ENCODE results near the gene TCEAL9. TPM values are rescaled to one million over a fixed set of nuclear protein-coding genes. Genes with fewer than 3 reads are reported as not detected.

The TCEAL9 gene
- total RNA-seq, 4 donors from 2014 or later = 24.3 to 37.7 (median 27.5) TPM

DNA sequence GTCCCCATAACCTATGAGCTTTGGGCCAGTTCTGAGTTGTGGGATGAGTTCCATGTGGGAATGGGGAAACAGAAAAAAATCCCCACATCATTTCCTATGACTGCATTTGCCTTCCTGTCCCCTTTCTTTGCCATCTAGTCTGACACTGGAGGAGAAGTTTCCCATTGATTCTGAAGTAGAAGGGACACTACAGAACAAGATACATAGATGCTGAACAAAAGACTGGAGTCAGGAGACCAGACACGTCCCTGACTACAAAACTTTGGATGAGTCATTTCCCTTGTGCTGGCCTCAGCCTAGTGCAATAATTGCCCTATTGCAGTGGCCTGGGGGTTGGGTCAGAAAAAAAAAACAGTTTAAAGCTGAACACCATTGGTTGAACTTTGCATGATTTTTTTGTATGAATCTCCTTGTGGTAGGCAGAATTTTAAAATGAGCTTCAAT lies 42.1 kb downstream of the TCEAL9 start:
- H3K4me3 ChIP-seq (ENCODE audit: low read depth, poor library complexity, severe bottlenecking) = no peak overlapping the region
- DNase-seq (ENCODE audit: low spot score in 2 of 2) = no peak
- TF ChIP-seq POLR2A (IDR thresholded peaks at IDR 0.05) = no peak
- TF ChIP-seq, protein P1, sequence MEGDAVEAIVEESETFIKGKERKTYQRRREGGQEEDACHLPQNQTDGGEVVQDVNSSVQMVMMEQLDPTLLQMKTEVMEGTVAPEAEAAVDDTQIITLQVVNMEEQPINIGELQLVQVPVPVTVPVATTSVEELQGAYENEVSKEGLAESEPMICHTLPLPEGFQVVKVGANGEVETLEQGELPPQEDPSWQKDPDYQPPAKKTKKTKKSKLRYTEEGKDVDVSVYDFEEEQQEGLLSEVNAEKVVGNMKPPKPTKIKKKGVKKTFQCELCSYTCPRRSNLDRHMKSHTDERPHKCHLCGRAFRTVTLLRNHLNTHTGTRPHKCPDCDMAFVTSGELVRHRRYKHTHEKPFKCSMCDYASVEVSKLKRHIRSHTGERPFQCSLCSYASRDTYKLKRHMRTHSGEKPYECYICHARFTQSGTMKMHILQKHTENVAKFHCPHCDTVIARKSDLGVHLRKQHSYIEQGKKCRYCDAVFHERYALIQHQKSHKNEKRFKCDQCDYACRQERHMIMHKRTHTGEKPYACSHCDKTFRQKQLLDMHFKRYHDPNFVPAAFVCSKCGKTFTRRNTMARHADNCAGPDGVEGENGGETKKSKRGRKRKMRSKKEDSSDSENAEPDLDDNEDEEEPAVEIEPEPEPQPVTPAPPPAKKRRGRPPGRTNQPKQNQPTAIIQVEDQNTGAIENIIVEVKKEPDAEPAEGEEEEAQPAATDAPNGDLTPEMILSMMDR (IDR thresholded peaks at IDR 0.05) = no peak
- 0 to 4% methylated on average over 1 of the region's 1 CpG for WGBS, 2 donors
- intact Hi-C loops (cut with DNase I; ENCODE audit: low total_unique reads) = no loop called here

DNA sequence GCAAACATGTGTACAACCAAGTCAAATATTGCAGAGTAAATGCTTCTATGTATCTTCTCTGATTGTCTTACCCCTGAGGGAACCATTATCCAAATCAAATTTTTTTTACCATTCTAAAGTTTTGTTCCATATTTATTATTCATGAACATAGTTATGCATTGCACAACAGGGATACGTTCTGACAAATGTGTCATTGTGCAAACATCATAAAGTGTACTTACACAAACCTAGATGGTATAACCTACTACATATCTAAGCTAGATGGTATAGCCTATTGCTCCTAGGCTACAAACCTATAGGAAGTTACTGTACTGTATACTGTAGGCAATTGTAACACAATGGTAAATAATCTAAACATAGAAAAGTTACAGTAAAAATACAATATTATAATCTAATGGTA lies 43.4 kb downstream of the TCEAL9 start:
- TF ChIP-seq, protein P1 (IDR thresholded peaks at IDR 0.05) = no peak
- TF ChIP-seq POLR2A (IDR thresholded peaks at IDR 0.05) = no peak
- intact Hi-C loops (cut with DNase I; ENCODE audit: low total_unique reads) = no loop called here
- WGBS, 2 donors = 32 to 38% methylated on average over 1 of the region's 1 CpG
- no peak for DNase-seq (ENCODE audit: low spot score in 2 of 2)
- H3K4me3 ChIP-seq (ENCODE audit: low read depth, poor library complexity, severe bottlenecking) = no peak overlapping the region

DNA sequence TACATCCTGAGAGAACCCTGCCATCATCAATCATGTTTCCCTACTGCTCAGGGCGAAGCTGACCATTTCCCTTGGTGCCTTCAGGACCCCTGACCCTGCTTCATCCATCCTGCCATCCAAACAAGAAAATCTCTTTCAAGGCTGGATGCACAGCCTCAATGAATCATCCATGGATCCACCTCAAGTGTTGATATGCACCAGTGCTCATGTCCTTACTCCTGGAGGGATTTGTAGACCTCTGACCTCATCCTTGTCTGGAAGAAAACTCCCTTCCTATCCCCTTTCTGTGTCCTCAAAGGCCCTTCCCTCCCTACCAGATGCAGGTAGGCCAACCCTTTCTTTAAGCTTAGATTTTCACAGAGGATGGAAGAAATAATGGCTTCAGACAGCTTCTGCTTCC lies 44.6 kb downstream of the TCEAL9 start:
- intact Hi-C loops (cut with DNase I; ENCODE audit: low total_unique reads) = no loop called here
- TF ChIP-seq, protein P1 (IDR thresholded peaks at IDR 0.05) = no peak
- no peak for TF ChIP-seq POLR2A (IDR thresholded peaks at IDR 0.05)
- no peak for DNase-seq (ENCODE audit: low spot score in 2 of 2)
- 46 to 75% methylated on average over 1 of the region's 1 CpG for WGBS, 2 donors
- H3K4me3 ChIP-seq (ENCODE audit: low read depth, poor library complexity, severe bottlenecking) = no peak overlapping the region

DNA sequence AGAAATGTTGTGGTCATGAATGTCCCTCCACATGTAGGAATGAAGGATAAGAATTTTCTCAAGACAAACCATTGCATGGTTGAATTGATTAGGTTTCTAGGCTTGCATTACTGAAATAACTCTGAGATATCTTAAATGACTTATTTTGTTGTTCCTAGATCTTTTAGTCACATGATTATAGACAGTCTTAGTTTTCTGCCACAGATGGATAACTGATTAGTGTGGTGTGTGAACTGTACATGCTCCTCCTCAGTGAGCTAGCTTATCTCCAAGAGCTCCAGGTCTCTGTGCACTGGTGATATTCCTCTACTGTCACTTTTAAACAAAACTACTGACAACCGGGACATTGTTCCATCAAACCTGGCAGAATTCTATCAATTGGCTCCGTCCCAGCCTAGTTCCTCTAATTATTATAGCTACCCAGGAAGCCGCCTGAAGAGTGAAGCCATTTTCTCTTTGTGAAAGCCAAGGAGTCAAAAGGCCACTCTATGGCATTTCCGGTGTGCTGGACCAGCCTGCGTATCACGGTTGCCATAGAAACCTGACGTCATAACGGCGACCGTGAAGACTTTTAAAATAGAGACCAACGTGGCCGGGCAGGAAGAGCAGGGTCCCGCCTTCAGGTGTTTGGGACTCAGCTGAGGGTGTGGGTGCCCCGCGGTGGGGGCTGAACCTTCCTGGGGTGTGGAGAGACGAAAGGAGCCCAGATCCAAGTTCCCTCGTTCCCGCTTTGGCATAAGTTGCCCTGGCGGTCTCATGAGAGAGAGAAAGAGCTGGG lies 48.1 kb downstream of the TCEAL9 start:
- intact Hi-C loops (cut with DNase I; ENCODE audit: low total_unique reads) = no loop called here
- TF ChIP-seq POLR2A (IDR thresholded peaks at IDR 0.05) = no peak
- 0 to 25% methylated on average over 19 of the region's 19 CpGs for WGBS, 2 donors
- peak in 1 of 2 donors; percentile 37 for DNase-seq (ENCODE audit: low spot score in 2 of 2)
- H3K4me3 ChIP-seq (ENCODE audit: low read depth, poor library complexity, severe bottlenecking) = no peak overlapping the region

DNA sequence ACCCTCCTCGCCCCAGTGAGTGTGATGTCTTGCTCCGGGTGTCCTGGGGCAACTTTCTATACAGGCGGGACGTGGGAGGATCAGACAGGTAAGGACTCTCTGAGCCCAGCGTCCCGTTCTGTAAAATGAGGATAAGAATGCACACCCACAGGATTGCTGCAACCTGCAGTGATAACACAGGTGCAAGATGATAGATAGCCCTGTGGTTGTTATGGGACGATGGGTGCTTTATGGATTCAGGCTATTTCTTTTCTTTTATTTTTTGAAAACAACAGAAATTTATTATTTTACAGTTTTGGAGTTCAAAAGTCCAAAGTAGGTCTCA lies 48.7 kb downstream of the TCEAL9 start:
- WGBS, 2 donors = 0 to 21% methylated on average over 5 to 7 of the region's 7 CpGs
- no peak for DNase-seq (ENCODE audit: low spot score in 2 of 2)
- intact Hi-C loops (cut with DNase I; ENCODE audit: low total_unique reads) = no loop called here
- TF ChIP-seq, protein P1 (IDR thresholded peaks at IDR 0.05) = no peak
- TF ChIP-seq POLR2A (IDR thresholded peaks at IDR 0.05) = no peak
- H3K4me3 ChIP-seq (ENCODE audit: low read depth, poor library complexity, severe bottlenecking) = no peak overlapping the region

DNA sequence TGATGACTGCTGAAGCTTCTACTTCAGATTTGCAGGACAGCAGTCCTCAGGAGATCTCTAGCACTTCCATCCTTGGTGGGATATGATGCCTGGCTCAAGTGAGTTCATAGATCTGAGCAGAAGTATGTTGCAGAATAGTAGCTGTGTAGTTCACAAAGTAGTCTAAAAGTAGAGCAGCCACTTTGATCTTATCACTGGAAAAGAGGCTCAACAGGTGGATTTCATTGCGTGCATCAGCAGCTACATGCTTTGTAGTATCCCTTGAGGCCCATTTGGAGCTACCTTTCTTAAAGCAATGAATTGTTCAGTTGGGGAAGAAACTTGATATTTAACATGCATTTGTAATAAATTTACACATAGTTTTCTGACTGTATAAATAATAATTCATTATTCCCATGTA lies 50.0 kb downstream of the TCEAL9 start:
- DNase-seq (ENCODE audit: low spot score in 2 of 2) = no peak
- TF ChIP-seq, protein P1 (IDR thresholded peaks at IDR 0.05) = no peak
- TF ChIP-seq POLR2A (IDR thresholded peaks at IDR 0.05) = no peak
- H3K4me3 ChIP-seq (ENCODE audit: low read depth, poor library complexity, severe bottlenecking) = no peak overlapping the region
- 57 to 63% methylated on average over 1 of the region's 1 CpG for WGBS, 2 donors
- intact Hi-C loops (cut with DNase I; ENCODE audit: low total_unique reads) = no loop called here
